ENCODE measurements around the gene PRAMEF18.
"Not testable (repeated sequence)": the region's sequence is repeated elsewhere in the genome, so short reads cannot be mapped to it uniquely, and the experiment has no call there.

GRCh38 chr1:13230601-13231000 is 4.6 kb upstream of the PRAMEF18 start:
- TF ChIP-seq POLR2AphosphoS5 (IDR thresholded peaks at IDR 0.05; ENCODE audit: borderline replicate concordance, low read depth, low read length); EZH2 (IDR thresholded peaks at IDR 0.05): not testable (repeated sequence)

Data from SK-N-MC (cell line).